ENCODE data around the gene LEFTY2. TPM values are rescaled to one million over a fixed set of nuclear protein-coding genes. Genes with fewer than 3 reads are reported as not detected.
"Not testable (repeated sequence)": the region's sequence is repeated elsewhere in the genome, so short reads cannot be mapped to it uniquely, and the experiment has no call there.

Gene LEFTY2, protein sequence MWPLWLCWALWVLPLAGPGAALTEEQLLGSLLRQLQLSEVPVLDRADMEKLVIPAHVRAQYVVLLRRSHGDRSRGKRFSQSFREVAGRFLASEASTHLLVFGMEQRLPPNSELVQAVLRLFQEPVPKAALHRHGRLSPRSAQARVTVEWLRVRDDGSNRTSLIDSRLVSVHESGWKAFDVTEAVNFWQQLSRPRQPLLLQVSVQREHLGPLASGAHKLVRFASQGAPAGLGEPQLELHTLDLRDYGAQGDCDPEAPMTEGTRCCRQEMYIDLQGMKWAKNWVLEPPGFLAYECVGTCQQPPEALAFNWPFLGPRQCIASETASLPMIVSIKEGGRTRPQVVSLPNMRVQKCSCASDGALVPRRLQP
- total RNA-seq, result not detected in 2 replicates

DNA sequence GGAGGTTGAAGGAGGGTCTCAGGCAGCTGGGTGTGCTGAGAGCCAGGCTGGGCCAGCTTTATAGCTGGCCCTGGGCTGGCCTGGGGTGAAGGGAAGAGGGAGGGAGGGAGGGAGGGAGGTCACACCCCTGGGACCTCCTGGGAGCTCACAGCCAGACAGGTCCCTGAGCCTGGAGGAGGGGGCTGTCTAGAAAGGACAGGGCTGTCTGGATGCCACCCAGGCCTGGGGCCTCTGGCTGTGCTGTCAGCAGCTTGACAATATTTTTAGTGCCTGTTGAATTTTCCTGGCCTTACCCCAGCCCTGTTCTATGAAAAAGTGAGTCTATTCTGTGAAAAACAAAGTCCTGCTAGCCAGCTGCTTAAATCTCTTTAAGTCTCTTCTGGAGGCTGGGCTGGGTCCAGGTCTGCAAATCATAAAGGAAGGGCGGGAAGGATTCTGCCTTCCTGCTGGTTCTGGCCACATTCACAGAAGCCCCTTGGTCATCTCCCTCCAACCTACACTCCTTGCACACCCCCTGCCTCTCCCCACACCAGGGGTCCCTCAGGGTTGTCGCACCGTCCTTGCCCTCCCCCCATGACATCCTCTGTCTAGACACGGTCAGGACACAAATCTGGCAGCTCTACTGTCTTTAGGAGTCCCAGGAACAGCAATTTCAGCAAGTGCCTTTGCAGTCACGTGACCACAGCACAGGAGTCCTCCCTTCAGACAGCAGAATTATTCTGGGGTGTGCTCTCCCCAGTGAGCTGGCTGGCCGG, at the start of gene LEFTY2:
Gene LEFTY2 (minus strand): TSS at position 34 of the 755 bp plus-strand sequence. CDS start 80 bp downstream, outside the sequence.
- H3K27ac Mint-ChIP-seq, result no peak within 1 kb of the TSS
- intact Hi-C loops (cut with micrococcal nuclease), result no loop called here
- H3K36me3 Mint-ChIP-seq (ENCODE audit: low read depth), result no peaks in the 10 kb centered on the region
- H3K9me3 Mint-ChIP-seq, result no peaks in the 10 kb centered on the region
- H3K4me3 Mint-ChIP-seq (ENCODE audit: low read depth), result no peak within 1 kb of the TSS
- peaks cover 5% of the 10 kb centered on the region for H3K4me1 Mint-ChIP-seq (ENCODE audit: low read depth)
- DNase-seq (ENCODE audit: low spot score), result no peak
- no peaks in the 10 kb centered on the region for H3K27me3 Mint-ChIP-seq (ENCODE audit: low read depth)

DNA sequence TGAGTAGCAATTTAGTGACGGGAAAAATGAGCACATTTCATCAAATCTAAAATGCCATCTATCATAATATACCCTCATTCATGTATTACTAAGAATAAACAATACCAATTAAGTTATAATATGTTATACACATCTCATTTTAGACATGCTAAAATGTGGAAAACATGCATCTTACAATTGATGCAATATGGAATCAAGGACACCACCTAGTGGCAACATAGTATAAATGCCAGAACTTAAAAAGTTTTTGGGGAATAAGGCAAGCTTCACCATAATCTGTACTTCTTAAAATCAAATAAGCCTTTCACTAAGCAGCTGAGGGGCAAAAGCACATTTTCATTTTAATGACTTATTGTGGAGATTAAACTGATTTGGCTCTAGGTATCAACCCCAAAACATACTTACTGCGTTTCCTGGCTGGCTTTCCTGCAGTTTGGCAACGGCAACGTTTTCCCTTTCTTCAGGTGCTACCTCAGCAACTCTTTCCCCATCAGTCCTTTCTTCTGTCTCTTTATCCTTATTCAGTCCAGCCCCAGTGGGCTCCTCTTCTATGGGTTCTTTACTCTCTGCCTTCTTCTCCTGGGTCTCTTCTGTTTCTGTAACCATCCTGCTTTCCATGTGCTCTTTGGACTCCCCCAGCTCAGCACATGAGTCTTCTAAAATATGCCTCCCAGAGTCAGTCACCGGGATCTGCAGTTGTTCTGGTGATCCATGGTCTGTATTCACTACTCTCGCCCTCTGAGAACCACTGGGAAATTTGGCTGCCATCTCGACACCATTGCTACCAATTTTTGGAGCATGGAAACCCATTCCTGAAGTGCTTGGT, 46.7 kb upstream of the LEFTY2 start:
- intact Hi-C loops (cut with micrococcal nuclease), result no loop called here
- Mint-ChIP-seq H3K4me1 (ENCODE audit: low read depth) (peaks cover 21% of the 10 kb centered on the region), H3K27ac (no peak overlapping the region), H3K36me3 (ENCODE audit: low read depth) (peaks cover 78% of the 10 kb centered on the region), H3K9me3 (no peaks in the 10 kb centered on the region), H3K27me3 (ENCODE audit: low read depth) (no peaks in the 10 kb centered on the region), H3K4me3 (ENCODE audit: low read depth) (no peak overlapping the region)
- DNase-seq (ENCODE audit: low spot score), result no peak

DNA sequence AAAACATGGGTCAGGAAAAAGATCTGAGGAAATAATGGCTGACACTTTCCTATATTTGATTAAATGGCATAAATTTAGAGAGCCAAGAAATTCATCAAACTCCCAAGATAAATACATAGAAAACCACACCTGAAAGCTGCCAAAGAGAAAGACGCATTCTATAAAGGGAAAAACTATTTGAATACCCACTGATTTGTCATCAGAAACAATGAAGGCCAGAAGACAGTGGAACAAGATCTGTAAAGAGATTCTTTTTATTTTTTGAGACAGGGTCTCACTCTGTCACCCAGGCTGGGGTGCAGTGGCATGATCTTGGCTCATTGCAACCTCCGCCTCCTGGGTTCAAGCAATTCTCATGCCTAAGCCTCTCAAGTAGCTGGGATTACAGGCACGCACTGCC, 40.7 kb upstream of the LEFTY2 start:
- H3K9me3 Mint-ChIP-seq, result peaks cover 8% of the 10 kb centered on the region
- H3K27me3 Mint-ChIP-seq (ENCODE audit: low read depth), result no peaks in the 10 kb centered on the region
- DNase-seq (ENCODE audit: low spot score), result no peak
- peaks cover 4% of the 10 kb centered on the region for H3K4me1 Mint-ChIP-seq (ENCODE audit: low read depth)
- peaks cover 73% of the 10 kb centered on the region for H3K36me3 Mint-ChIP-seq (ENCODE audit: low read depth)
- no peak overlapping the region for H3K4me3 Mint-ChIP-seq (ENCODE audit: low read depth)
- intact Hi-C loops (cut with micrococcal nuclease), result no loop called here
- H3K27ac Mint-ChIP-seq, result no peak overlapping the region

DNA sequence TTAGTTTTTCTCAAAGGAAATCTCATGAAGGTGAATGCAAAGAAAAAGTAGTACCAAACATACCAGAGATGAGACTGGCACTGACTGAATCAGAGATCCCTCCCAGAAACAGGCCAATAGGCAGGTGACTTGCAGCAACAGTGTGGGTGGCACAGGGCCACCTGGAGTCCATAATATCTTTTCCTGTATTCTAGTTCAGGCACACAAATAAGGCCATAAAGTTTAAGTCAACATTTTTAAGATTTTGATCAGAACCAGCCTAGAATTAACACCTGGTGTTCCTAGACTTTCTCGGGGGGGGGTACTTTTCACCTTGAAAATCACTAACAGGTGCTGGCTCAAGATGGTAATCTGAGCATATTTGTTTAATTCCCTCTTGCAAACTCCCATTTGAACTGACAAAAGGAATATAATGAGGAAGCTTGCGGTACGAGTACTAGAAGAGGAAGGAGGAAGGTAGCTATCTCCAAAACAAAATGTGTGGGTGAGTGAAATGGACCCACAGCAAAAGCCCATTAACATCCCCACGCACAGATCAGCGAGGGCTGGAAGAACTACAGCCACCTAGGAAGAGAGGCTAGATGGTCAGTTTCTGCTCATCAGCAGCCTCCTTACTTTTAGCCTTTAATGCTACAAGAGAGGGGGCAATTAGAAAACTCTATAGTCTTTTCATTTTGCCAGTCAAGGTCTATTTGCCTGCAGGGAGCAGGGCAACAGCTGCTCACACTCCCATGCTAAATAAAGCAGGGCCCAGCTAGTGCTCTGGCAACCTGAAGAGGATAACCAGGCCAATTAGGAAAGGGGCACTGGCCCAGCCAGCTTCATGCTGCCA, 39.2 kb upstream of the LEFTY2 start:
- Mint-ChIP-seq H3K4me3 (ENCODE audit: low read depth) (no peak overlapping the region), H3K27ac (no peak overlapping the region), H3K27me3 (ENCODE audit: low read depth) (no peaks in the 10 kb centered on the region), H3K4me1 (ENCODE audit: low read depth) (peaks cover 6% of the 10 kb centered on the region), H3K36me3 (ENCODE audit: low read depth) (peaks cover 60% of the 10 kb centered on the region), H3K9me3 (peaks cover 8% of the 10 kb centered on the region)
- intact Hi-C loops (cut with micrococcal nuclease), result no loop called here
- DNase-seq (ENCODE audit: low spot score), result no peak

DNA sequence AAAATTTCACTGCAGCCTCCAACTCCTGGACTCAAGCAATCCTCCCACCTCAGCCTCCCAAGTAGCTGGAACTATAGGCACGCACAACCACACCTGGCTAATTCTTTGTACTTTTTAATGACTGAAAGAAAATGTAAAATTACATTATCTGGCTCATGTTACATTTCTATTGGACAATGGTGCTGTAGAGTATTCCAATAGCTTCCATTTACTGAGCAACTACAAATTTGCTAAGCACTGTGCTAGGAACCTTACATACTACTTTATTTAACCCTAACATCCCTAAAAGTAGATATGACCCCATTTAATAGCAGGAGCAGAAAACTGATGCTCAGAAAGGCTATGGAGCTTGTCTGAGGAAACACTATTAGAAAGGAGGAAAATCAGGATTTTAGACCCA, 38.4 kb upstream of the LEFTY2 start:
- Mint-ChIP-seq H3K4me3 (ENCODE audit: low read depth) (no peak overlapping the region), H3K9me3 (peaks cover 8% of the 10 kb centered on the region), H3K4me1 (ENCODE audit: low read depth) (peaks cover 6% of the 10 kb centered on the region), H3K36me3 (ENCODE audit: low read depth) (peaks cover 55% of the 10 kb centered on the region), H3K27me3 (ENCODE audit: low read depth) (no peaks in the 10 kb centered on the region), H3K27ac (no peak overlapping the region)
- no peak for DNase-seq (ENCODE audit: low spot score)
- intact Hi-C loops (cut with micrococcal nuclease), result loop anchor here (5.0 kb wide), 2 partner anchors 202 to 662 kb away; partner anchors contain the start of gene SRP9

DNA sequence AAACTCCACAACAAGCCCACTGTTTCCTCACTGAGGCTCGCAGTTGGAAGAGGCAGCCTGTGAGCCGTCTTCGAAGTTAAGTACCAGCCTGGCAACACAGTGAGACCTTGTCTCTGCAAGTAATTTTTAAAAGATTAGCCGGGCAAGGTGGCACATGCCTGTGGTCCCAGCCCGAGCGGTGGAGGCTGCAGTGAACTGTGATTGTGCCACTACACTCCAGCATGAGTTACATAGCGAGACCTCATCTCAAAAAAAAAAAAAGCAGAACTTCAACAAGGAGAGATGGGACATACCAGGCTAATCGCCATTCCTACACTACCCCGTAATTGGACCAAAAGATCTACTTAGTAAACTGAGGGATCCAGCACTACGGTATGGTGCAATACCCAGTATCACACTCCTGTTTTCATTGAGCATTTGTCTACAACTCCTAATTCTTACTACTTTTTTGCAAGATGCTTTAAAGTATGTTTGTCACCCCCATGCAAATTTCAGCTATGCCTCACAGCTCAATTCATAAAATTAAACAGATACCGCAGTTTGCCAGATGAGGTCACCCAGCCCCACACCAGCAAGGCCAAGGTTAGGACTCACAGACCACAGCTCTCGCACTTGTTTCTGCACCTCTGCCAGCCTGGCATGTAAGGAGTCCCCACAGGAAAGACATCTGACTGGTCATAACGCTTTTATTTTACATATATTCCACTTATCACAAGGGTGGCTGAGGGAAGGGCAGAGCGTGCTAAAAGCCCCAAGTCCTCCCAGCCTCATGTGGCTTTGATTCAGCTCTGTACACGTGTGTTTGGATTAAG, 37.1 kb upstream of the LEFTY2 start:
- no peak overlapping the region for H3K4me3 Mint-ChIP-seq (ENCODE audit: low read depth)
- H3K27ac Mint-ChIP-seq, result no peak overlapping the region
- H3K36me3 Mint-ChIP-seq (ENCODE audit: low read depth), result peaks cover 47% of the 10 kb centered on the region
- H3K27me3 Mint-ChIP-seq (ENCODE audit: low read depth), result no peaks in the 10 kb centered on the region
- no peak for DNase-seq (ENCODE audit: low spot score)
- H3K4me1 Mint-ChIP-seq (ENCODE audit: low read depth), result peaks cover 4% of the 10 kb centered on the region
- intact Hi-C loops (cut with micrococcal nuclease), result loop anchor here (5.0 kb wide), 2 partner anchors 201 to 661 kb away; partner anchors contain the start of gene SRP9
- H3K9me3 Mint-ChIP-seq, result peaks cover 8% of the 10 kb centered on the region

DNA sequence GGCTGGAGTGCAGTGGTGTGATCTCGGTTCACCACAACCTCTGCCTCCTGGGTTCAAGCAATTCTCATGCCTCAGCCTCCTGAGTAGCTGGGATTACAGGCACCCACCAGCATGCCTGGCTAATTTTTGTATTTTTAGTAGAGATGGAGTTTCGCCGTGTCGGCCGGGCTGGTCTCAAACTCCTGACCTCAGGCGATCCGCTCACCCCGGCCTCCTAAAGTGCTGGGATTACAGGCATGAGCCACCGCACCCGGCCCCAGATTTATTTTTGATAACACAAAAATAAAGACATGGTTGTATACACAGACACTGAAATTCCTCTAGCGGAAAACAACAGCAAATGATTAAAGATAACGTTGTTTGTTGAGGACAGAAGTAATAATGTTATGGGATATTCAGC, 34.1 kb upstream of the LEFTY2 start:
- not testable (repeated sequence) for H3K27me3 Mint-ChIP-seq (ENCODE audit: low read depth); H3K4me1 Mint-ChIP-seq (ENCODE audit: low read depth); H3K4me3 Mint-ChIP-seq (ENCODE audit: low read depth); DNase-seq (ENCODE audit: low spot score); H3K9me3 Mint-ChIP-seq; H3K27ac Mint-ChIP-seq
- H3K36me3 Mint-ChIP-seq (ENCODE audit: low read depth), result peaks cover 19% of the 10 kb centered on the region
- intact Hi-C loops (cut with micrococcal nuclease), result loop anchor here (5.0 kb wide), 2 partner anchors 198 to 658 kb away; partner anchors contain the start of gene SRP9

DNA sequence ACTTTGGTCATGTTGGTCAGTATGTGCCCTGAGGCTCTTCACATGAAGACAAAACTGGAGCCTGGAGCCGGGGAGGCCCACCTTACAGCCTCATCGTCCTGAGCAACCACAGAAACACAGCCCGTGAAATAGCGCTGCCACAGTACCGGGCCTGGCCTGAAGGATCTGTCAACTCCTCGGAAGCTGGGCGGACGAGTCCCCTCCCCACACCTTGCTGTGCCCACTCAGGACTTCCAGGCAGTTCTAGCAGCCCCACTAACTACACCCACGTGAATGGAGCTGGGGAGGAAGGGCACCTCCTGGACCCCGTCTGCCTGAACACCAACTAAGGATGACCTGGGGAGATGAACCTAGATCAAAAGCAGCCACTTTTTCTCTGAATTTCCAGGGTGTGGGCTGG, 33.4 kb upstream of the LEFTY2 start:
- no peaks in the 10 kb centered on the region for H3K27me3 Mint-ChIP-seq (ENCODE audit: low read depth)
- intact Hi-C loops (cut with micrococcal nuclease), result loop anchor here (5.0 kb wide), 1 partner anchor 422 kb away; no protein-coding TSS in a partner anchor

DNA sequence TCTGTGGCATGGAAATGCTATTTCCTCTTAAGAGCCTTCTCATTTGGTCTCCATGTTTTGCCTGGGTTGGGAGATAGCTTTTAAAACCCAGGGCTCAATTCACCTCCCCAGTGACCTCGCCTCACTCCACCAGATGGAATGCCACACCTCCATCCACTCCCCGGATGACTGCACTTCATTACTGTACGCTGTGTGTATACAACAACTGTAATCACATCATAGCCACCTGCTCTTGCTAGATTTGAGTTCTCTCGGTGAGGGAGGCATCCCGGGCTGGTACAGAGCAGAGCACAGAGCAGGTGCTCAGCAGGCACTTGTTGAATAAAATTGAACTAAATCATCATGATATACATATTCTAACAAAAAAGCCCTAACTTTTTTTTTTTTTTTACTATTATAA, 32.1 kb upstream of the LEFTY2 start:
- intact Hi-C loops (cut with micrococcal nuclease), result loop anchor here (5.0 kb wide), 1 partner anchor 421 kb away; no protein-coding TSS in a partner anchor
- no peak overlapping the region for H3K4me3 Mint-ChIP-seq (ENCODE audit: low read depth)
- H3K27ac Mint-ChIP-seq, result no peak overlapping the region
- H3K4me1 Mint-ChIP-seq (ENCODE audit: low read depth), result peaks cover 4% of the 10 kb centered on the region
- no peak for DNase-seq (ENCODE audit: low spot score)
- peaks cover 5% of the 10 kb centered on the region for H3K36me3 Mint-ChIP-seq (ENCODE audit: low read depth)
- no peaks in the 10 kb centered on the region for H3K9me3 Mint-ChIP-seq
- H3K27me3 Mint-ChIP-seq (ENCODE audit: low read depth), result no peaks in the 10 kb centered on the region

More for the DNA sequence above, 33.4 kb upstream of the LEFTY2 start:
- no peak overlapping the region for H3K4me3 Mint-ChIP-seq (ENCODE audit: low read depth)
- no peaks in the 10 kb centered on the region for H3K9me3 Mint-ChIP-seq
- H3K36me3 Mint-ChIP-seq (ENCODE audit: low read depth), result peaks cover 12% of the 10 kb centered on the region
- no peak for DNase-seq (ENCODE audit: low spot score)
- H3K4me1 Mint-ChIP-seq (ENCODE audit: low read depth), result peaks cover 4% of the 10 kb centered on the region
- no peak overlapping the region for H3K27ac Mint-ChIP-seq

DNA sequence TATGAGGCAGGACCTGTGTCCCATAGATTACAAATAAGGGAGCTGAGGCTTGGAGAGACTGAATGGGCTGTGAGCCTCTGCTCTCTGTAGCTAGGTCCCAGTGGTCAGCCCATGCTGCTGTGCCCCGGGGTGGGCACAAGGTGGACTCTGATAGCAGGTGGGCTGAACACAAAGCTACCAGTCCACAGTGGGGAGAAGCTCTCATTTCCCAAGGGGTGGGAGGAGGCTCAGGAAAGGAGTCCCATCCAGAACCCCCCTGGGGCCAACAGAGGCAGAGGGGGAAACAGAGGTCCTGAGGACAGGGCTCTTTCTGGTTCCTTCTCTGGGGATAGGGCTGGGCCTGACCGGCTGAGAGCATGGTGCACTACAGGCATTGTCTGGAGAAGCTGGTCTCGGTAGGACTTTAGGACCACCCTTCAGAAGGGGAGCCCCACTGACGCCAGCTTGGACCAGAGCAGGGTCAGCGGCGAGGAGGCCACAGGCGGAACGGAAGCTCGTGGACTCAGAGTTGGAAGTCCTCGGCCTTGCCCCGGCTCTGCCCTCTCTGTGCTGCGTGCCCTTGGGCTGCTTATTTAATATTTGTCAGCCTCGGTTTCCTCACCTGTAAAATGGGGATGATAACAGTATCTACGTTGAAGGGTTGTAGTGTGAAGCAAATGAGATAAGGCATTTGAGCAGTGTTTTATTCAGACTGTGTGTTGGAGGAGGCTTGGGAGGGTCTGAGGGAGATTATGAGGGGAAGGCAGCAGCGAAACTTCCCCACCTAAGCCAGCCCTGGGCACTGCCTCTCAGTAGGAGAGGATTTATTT, 31.5 kb upstream of the LEFTY2 start:
- H3K27me3 Mint-ChIP-seq (ENCODE audit: low read depth), result no peaks in the 10 kb centered on the region
- H3K9me3 Mint-ChIP-seq, result no peaks in the 10 kb centered on the region
- H3K36me3 Mint-ChIP-seq (ENCODE audit: low read depth), result peaks cover 4% of the 10 kb centered on the region
- peaks cover 4% of the 10 kb centered on the region for H3K4me1 Mint-ChIP-seq (ENCODE audit: low read depth)
- H3K27ac Mint-ChIP-seq, result no peak overlapping the region
- intact Hi-C loops (cut with micrococcal nuclease), result loop anchor here (5.0 kb wide), 1 partner anchor 420 kb away; no protein-coding TSS in a partner anchor
- DNase-seq (ENCODE audit: low spot score), result no peak
- no peak overlapping the region for H3K4me3 Mint-ChIP-seq (ENCODE audit: low read depth)
